Thoracic aorta (tissue), 2 donors: ENCODE measurements around the gene TBC1D20. TPM values are rescaled to one million over a fixed set of nuclear protein-coding genes. Genes with fewer than 3 reads are reported as not detected.

Experiments
- ATAC-seq: fragments of 150-250 bp; one replicate; pipeline ENCODE4 v1.8.0; 2017; ENCODE audit warnings: low read depth; ENCODE audit not compliant: insufficient number of reproducible peaks, low FRiP score
- DNase-seq: peaks from one replicate; pipeline ENCODE4 v3.0.0-alpha.2; 2020; ENCODE audit warnings: low spot score
- H3K27ac ChIP-seq, 2 donors: fragments of 200-600 bp; sonication (generic); 1 replicate in 1 of 2; 2 replicates in 1 of 2; pipeline ENCODE4 v1.5.1; 2016; ENCODE audit warnings: mild to moderate bottlenecking in 2 of 2, moderate library complexity in 2 of 2
- H3K27me3 ChIP-seq: fragments of 200-600 bp; sonication (generic); replicated peaks from 2 replicates; pipeline ENCODE4 v1.6.0; 2016; ENCODE audit warnings: mild to moderate bottlenecking; ENCODE audit not compliant: insufficient read depth
- H3K36me3 ChIP-seq: fragments of 200-600 bp; sonication (generic); one replicate; pipeline ENCODE4 v1.5.1; 2016
- H3K4me1 ChIP-seq, 2 donors: fragments of 200-600 bp; sonication (generic); 1 replicate in 1 of 2; 2 replicates in 1 of 2; pipeline versions ENCODE4 v1.5.1 to v1.6.0; 2016; ENCODE audit warnings: low read depth in 2 of 2, mild to moderate bottlenecking in 1 of 2; ENCODE audit not compliant: control insufficient read depth in 1 of 2
- H3K4me3 ChIP-seq: fragments of 200-600 bp; sonication (generic); 2 replicates; pipeline ENCODE4 v1.5.1; 2016; ENCODE audit warnings: mild to moderate bottlenecking
- H3K9me3 ChIP-seq: fragments of 200-600 bp; sonication (generic); 2 replicates; pipeline ENCODE4 v1.5.1; 2016
- total RNA-seq, 2 donors: library from RNA; depleted of rRNA; stranded (reverse); fragments of >200 nt; gene quantifications; one replicate each; pipeline versions ENCODE4 v1.1.0 to v1.2.3, GENCODE V29; 2016
- TF ChIP-seq, protein P1 (sequence below): fragments of 200-600 bp; sonication (generic); IDR thresholded peaks from one replicate; pipeline ENCODE4 v1.5.1; 2019; ENCODE audit warnings: antibody characterized with exemption

Gene TBC1D20
- total RNA-seq, 2 donors from 2014 or later = 33.8 to 40.0 TPM

DNA sequence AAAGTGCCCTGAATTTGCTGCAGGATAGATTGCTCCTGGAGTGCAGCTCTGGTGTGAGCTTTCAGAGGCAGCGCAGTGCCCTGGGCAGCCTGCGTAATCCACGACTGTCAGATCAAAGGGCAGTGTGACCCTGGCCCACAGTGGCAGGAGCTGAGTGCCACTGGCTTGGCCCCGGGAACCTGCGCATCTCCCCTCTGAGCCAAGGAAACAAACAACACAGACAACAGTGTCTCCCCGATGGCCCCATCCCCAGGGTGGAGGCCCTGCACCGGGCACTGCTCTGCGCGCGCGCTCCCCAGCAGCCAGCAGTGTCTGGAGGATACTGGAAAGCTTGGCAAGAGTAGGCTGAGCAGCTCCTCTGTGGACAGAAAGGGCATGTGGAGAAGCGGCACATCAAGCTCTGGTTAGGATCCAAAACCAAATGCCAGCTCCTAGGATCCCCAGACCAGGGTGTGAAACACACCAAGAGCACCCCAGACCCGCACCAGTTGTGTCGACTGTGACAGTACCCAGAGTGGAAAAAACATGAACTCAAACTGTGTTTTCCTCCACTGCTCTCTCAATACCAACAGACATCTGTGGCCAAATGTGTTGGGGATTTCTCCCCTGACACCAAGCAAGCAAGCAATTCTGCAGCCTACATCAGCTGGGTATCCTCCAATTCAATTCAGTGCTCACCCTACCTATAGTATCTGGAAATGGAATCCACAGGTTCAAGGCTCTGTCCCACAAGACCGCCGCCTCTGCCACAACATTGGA, 27.5 kb downstream of the TBC1D20 start:
- H3K4me3 ChIP-seq = no peak overlapping the region
- TF ChIP-seq, protein P1, sequence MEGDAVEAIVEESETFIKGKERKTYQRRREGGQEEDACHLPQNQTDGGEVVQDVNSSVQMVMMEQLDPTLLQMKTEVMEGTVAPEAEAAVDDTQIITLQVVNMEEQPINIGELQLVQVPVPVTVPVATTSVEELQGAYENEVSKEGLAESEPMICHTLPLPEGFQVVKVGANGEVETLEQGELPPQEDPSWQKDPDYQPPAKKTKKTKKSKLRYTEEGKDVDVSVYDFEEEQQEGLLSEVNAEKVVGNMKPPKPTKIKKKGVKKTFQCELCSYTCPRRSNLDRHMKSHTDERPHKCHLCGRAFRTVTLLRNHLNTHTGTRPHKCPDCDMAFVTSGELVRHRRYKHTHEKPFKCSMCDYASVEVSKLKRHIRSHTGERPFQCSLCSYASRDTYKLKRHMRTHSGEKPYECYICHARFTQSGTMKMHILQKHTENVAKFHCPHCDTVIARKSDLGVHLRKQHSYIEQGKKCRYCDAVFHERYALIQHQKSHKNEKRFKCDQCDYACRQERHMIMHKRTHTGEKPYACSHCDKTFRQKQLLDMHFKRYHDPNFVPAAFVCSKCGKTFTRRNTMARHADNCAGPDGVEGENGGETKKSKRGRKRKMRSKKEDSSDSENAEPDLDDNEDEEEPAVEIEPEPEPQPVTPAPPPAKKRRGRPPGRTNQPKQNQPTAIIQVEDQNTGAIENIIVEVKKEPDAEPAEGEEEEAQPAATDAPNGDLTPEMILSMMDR = no peak
- H3K9me3 ChIP-seq = no peaks in the 10 kb centered on the region
- H3K27me3 ChIP-seq = no peaks in the 10 kb centered on the region
- H3K27ac ChIP-seq = no peak overlapping the region
- ATAC-seq (no peak), DNase-seq (no peak)
- peaks cover 44% of the 10 kb centered on the region for H3K36me3 ChIP-seq
- no peaks in the 10 kb centered on the region for H3K4me1 ChIP-seq

GRCh38 chr20:434221-434620, 28.1 kb downstream of the TBC1D20 start:
- TF ChIP-seq, protein P1 = no peak
- H3K36me3 ChIP-seq = peaks cover 45% of the 10 kb centered on the region
- DNase-seq = no peak

DNA sequence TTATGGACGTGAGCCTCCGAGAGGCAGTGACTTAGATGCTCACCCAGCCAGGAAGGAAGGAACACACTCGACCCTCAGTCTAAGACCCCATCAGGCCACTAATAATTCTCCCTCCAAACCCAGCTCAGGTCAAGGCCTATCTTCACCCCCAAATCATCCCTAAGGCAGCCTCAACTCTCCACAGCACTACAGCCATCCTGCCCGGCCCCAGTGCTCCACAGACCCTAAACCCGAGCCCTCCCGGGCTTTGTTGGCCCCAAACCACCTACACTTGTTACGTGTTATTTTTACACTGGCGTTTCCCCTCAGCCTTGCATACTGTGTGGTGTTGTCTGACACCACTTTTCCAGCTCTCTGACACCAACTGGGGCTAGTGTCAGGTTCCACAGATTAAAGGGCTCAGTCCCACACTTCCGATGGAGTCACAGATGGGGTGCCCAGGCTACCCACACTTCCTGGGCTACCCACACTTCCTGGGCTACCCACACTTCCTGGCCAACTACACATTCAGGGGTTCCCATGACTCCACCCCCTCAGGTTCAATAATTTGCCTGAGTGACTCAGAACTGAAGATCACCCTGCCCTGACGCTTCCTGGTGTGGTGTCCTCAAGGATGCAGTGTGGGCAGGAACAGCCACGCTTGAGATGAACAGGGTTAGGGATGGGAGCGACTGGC, 28.9 kb downstream of the TBC1D20 start:
- Histone ChIP-seq H3K9me3 (no peaks in the 10 kb centered on the region), H3K36me3 (peaks cover 43% of the 10 kb centered on the region), H3K4me1 (no peaks in the 10 kb centered on the region), H3K4me3 (no peak overlapping the region), H3K27ac (no peak overlapping the region), H3K27me3 (no peaks in the 10 kb centered on the region)
- TF ChIP-seq, protein P1 = no peak
- DNase-seq = no peak
- no peak for ATAC-seq

More at GRCh38 chr20:434221-434620, 28.1 kb downstream of the TBC1D20 start:
- Histone ChIP-seq H3K4me1 (no peaks in the 10 kb centered on the region), H3K27ac (no peak overlapping the region), H3K27me3 (no peaks in the 10 kb centered on the region), H3K9me3 (no peaks in the 10 kb centered on the region), H3K4me3 (no peak overlapping the region)
- no peak for ATAC-seq

GRCh38 chr20:432677-433299, 29.5 kb downstream of the TBC1D20 start:
- H3K4me1 ChIP-seq = no peaks in the 10 kb centered on the region
- no peak for DNase-seq
- peaks cover 36% of the 10 kb centered on the region for H3K36me3 ChIP-seq
- no peak overlapping the region for H3K4me3 ChIP-seq
- no peak overlapping the region for H3K27ac ChIP-seq
- TF ChIP-seq, protein P1 = no peak
- ATAC-seq = no peak
- no peaks in the 10 kb centered on the region for H3K27me3 ChIP-seq
- H3K9me3 ChIP-seq = no peaks in the 10 kb centered on the region

- no peak for DNase-seq
- Histone ChIP-seq H3K27ac (no peak overlapping the region), H3K36me3 (peaks cover 32% of the 10 kb centered on the region), H3K9me3 (no peaks in the 10 kb centered on the region), H3K4me1 (no peaks in the 10 kb centered on the region), H3K27me3 (no peaks in the 10 kb centered on the region), H3K4me3 (no peak overlapping the region)
- ATAC-seq = no peak
- TF ChIP-seq, protein P1 = no peak
Measured at GRCh38 chr20:432208-432607, 30.1 kb downstream of the TBC1D20 start.
